ENCODE data around the gene HEYL. TPM values are rescaled to one million over a fixed set of nuclear protein-coding genes. Genes with fewer than 3 reads are reported as not detected.

Gene HEYL
- total and polyA plus RNA-seq, 2 experiments from 2014 or later: not detected

- no peak overlapping the region for H3K4me2 ChIP-seq (ENCODE audit: unreplicated experiment)
- H3F3A ChIP-seq (ENCODE audit: insufficient read depth): no peaks in the 10 kb centered on the region
- DNase-seq: no peak
- no peaks in the 10 kb centered on the region for H3K27me3 ChIP-seq (replicated peaks; ENCODE audit: insufficient read depth)
- 55 to 57% methylated on average over 8 of the region's 8 CpGs for WGBS, 2 experiments (ENCODE audit: low coverage in 1 of 2, low lambda C conversion rate in 2 of 2, missing lambda C conversion rate in 2 of 2)
- no peak overlapping the region for H3K9ac ChIP-seq
- in situ Hi-C loops (cut with MboI): no loop called here
- H3K9me3 ChIP-seq (ENCODE audit: low read depth): no peaks in the 10 kb centered on the region
- H3K4me3 ChIP-seq: no peak overlapping the region
- no peaks in the 10 kb centered on the region for H3K36me3 ChIP-seq (ENCODE audit: low read depth)
- H3K4me1 ChIP-seq (ENCODE audit: insufficient read depth): no peaks in the 10 kb centered on the region
- TF ChIP-seq EZH2 (IDR thresholded peaks at IDR 0.05; ENCODE audit: insufficient read depth, poor library complexity, severe bottlenecking): no peak
- TF ChIP-seq EZH2phosphoT487 (IDR thresholded peaks at IDR 0.05; ENCODE audit: insufficient read depth, low read depth): no peak
- no peaks in the 10 kb centered on the region for H3K9me2 ChIP-seq (ENCODE audit: insufficient read depth)
- no peak overlapping the region for H2AFZ ChIP-seq
- no peaks in the 10 kb centered on the region for H4K20me1 ChIP-seq (ENCODE audit: insufficient read depth)
- no peak overlapping the region for H3K27ac ChIP-seq
- H3K79me2 ChIP-seq (ENCODE audit: insufficient read depth): no peaks in the 10 kb centered on the region
These were observed 14.4 kb downstream of the HEYL start for GRCh38 chr1:39625009-39625408.

GRCh38 chr1:39623053-39623452 lies 16.4 kb downstream of the HEYL start:
- no peak for DNase-seq
- WGBS, 2 experiments (ENCODE audit: low coverage in 1 of 2, low lambda C conversion rate in 2 of 2, missing lambda C conversion rate in 2 of 2): 32 to 37% methylated on average over 6 of the region's 6 CpGs
- in situ Hi-C loops (cut with MboI): no loop called here

GRCh38 chr1:39622427-39622826 lies 17.0 kb downstream of the HEYL start:
- no peak for DNase-seq
- Histone ChIP-seq H3K4me1 (ENCODE audit: insufficient read depth) (no peaks in the 10 kb centered on the region), H4K20me1 (ENCODE audit: insufficient read depth) (no peaks in the 10 kb centered on the region), H3K9me3 (ENCODE audit: low read depth) (no peaks in the 10 kb centered on the region), H3K36me3 (ENCODE audit: low read depth) (no peaks in the 10 kb centered on the region), H3K27me3 (replicated peaks; ENCODE audit: insufficient read depth) (no peaks in the 10 kb centered on the region; the same call in 1 of the 2 replicates), H3K4me3 (no peak overlapping the region), H3K4me2 (ENCODE audit: unreplicated experiment) (no peak overlapping the region), H3F3A (ENCODE audit: insufficient read depth) (no peaks in the 10 kb centered on the region), H2AFZ (no peak overlapping the region), H3K9ac (no peak overlapping the region), H3K27ac (no peak overlapping the region), H3K9me2 (ENCODE audit: insufficient read depth) (no peaks in the 10 kb centered on the region), H3K79me2 (ENCODE audit: insufficient read depth) (no peaks in the 10 kb centered on the region)
- WGBS, 2 experiments (ENCODE audit: low coverage in 1 of 2, low lambda C conversion rate in 2 of 2, missing lambda C conversion rate in 2 of 2): 82 to 90% methylated on average over 3 of the region's 3 CpGs
- TF ChIP-seq EZH2phosphoT487 (IDR thresholded peaks at IDR 0.05; ENCODE audit: insufficient read depth, low read depth) (no peak), EZH2 (IDR thresholded peaks at IDR 0.05; ENCODE audit: insufficient read depth, poor library complexity, severe bottlenecking) (no peak)
- in situ Hi-C loops (cut with MboI): no loop called here

More at GRCh38 chr1:39623053-39623452, 16.4 kb downstream of the HEYL start:
- H4K20me1 ChIP-seq (ENCODE audit: insufficient read depth): no peaks in the 10 kb centered on the region
- H3K4me3 ChIP-seq: no peak overlapping the region
- no peak overlapping the region for H3K27ac ChIP-seq
- H2AFZ ChIP-seq: no peak overlapping the region
- H3K4me1 ChIP-seq (ENCODE audit: insufficient read depth): no peaks in the 10 kb centered on the region
- no peaks in the 10 kb centered on the region for H3K36me3 ChIP-seq (ENCODE audit: low read depth)
- no peaks in the 10 kb centered on the region for H3F3A ChIP-seq (ENCODE audit: insufficient read depth)
- H3K27me3 ChIP-seq (replicated peaks; ENCODE audit: insufficient read depth): no peaks in the 10 kb centered on the region; the same call in 1 of the 2 replicates
- H3K79me2 ChIP-seq (ENCODE audit: insufficient read depth): no peaks in the 10 kb centered on the region
- no peak overlapping the region for H3K4me2 ChIP-seq (ENCODE audit: unreplicated experiment)
- no peak for TF ChIP-seq EZH2 (IDR thresholded peaks at IDR 0.05; ENCODE audit: insufficient read depth, poor library complexity, severe bottlenecking)
- TF ChIP-seq EZH2phosphoT487 (IDR thresholded peaks at IDR 0.05; ENCODE audit: insufficient read depth, low read depth): no peak
- no peak overlapping the region for H3K9ac ChIP-seq
- H3K9me2 ChIP-seq (ENCODE audit: insufficient read depth): no peaks in the 10 kb centered on the region
- H3K9me3 ChIP-seq (ENCODE audit: low read depth): no peaks in the 10 kb centered on the region

GRCh38 chr1:39620659-39621165 lies 18.7 kb downstream of the HEYL start:
- Histone ChIP-seq H3K4me2 (ENCODE audit: unreplicated experiment) (no peak overlapping the region), H3K4me1 (ENCODE audit: insufficient read depth) (no peaks in the 10 kb centered on the region), H2AFZ (no peak overlapping the region), H4K20me1 (ENCODE audit: insufficient read depth) (no peaks in the 10 kb centered on the region), H3K4me3 (no peak overlapping the region), H3K79me2 (ENCODE audit: insufficient read depth) (no peaks in the 10 kb centered on the region), H3K9me3 (ENCODE audit: low read depth) (no peaks in the 10 kb centered on the region), H3K9me2 (ENCODE audit: insufficient read depth) (no peaks in the 10 kb centered on the region), H3K27ac (no peak overlapping the region), H3K27me3 (replicated peaks; ENCODE audit: insufficient read depth) (no peaks in the 10 kb centered on the region; the same call in 1 of the 2 replicates), H3F3A (ENCODE audit: insufficient read depth) (no peaks in the 10 kb centered on the region), H3K9ac (no peak overlapping the region), H3K36me3 (ENCODE audit: low read depth) (no peaks in the 10 kb centered on the region)
- TF ChIP-seq EZH2phosphoT487 (IDR thresholded peaks at IDR 0.05; ENCODE audit: insufficient read depth, low read depth) (no peak), EZH2 (IDR thresholded peaks at IDR 0.05; ENCODE audit: insufficient read depth, poor library complexity, severe bottlenecking) (no peak)
- in situ Hi-C loops (cut with MboI): no loop called here
- WGBS, 2 experiments (ENCODE audit: low coverage in 1 of 2, low lambda C conversion rate in 2 of 2, missing lambda C conversion rate in 2 of 2): 78 to 90% methylated on average over 3 of the region's 3 CpGs
- DNase-seq: no peak
